Neutrophil (primary cell): ENCODE data around the gene KLK1.

Experiments used
- H3K27ac ChIP-seq: fragments of 200-600 bp; sonication (generic); 2 replicates; pipeline ENCODE4 v1.5.1; 2016; ENCODE audit warnings: mild to moderate bottlenecking, moderate library complexity
- H3K27me3 ChIP-seq: fragments of 200-600 bp; sonication (generic); 2 replicates; pipeline ENCODE4 v1.6.0; 2016; ENCODE audit warnings: mild to moderate bottlenecking
- H3K36me3 ChIP-seq: fragments of 200-600 bp; sonication (generic); 2 replicates; pipeline ENCODE4 v1.5.1; 2017
- H3K4me1 ChIP-seq, 2 experiments: fragments of 200-600 bp in 1 of 2; sonication (generic) in 1 of 2; 1 replicate in 1 of 2; 2 replicates in 1 of 2; pipeline versions ENCODE4 v1.5.1 to v1.6.1; 2013 to 2016; ENCODE audit warnings: low read depth in 1 of 2, low read length in 1 of 2, mild to moderate bottlenecking in 1 of 2, moderate library complexity in 1 of 2; ENCODE audit not compliant: control insufficient read depth in 1 of 2, insufficient read depth in 1 of 2
- H3K4me3 ChIP-seq, 2 experiments: fragments of 200-600 bp in 1 of 2; sonication (generic) in 1 of 2; 1 replicate in 1 of 2; 2 replicates in 1 of 2; pipeline ENCODE4 v1.5.1; 2013 to 2016; ENCODE audit warnings: low read depth in 1 of 2, low read length in 1 of 2, mild to moderate bottlenecking in 1 of 2, moderate library complexity in 1 of 2
- H3K9me3 ChIP-seq: fragments of 200-600 bp; sonication (generic); 2 replicates; pipeline ENCODE4 v1.5.1; 2016
- TF ChIP-seq, protein P1 (sequence below): fragments of 200-600 bp; sonication (generic); IDR thresholded peaks from 2 replicates; pipeline ENCODE4 v1.5.1; 2016; ENCODE audit warnings: antibody characterized with exemption

Gene KLK1

DNA sequence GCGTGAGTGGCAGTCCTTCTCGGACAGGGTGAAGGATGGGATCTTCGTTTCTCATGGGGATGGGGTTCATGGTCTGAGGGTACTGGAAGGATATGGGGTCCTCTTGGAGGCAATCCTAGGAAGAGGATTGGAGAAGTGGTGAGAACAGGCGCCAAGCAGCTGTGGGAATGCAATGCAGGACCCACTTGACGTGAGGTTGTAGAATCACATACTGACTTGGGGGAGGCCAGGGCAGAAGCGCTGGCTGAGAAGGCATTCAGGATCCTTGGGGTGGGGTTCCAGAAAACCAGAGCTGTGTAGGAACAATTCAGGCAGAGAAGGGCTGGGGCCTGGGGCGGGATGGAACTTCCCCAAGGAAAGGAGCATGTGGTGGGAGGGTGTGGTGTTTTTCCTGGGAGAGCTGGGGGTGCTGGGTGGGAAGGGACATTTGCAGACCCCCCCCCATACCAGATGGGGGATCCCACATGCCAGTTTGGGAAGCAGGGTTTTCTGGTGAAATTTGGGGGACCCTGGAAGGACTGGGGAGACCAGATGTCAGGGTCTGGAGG, 852 bp downstream of the KLK1 start:
- no peaks in the 10 kb centered on the region for H3K36me3 ChIP-seq
- H3K4me1 ChIP-seq: peaks cover 0 to 3% of the 10 kb centered on the region in 2 experiments
- H3K27me3 ChIP-seq: peaks cover 73% of the 10 kb centered on the region
- H3K9me3 ChIP-seq: no peaks in the 10 kb centered on the region
- TF ChIP-seq, protein P1, sequence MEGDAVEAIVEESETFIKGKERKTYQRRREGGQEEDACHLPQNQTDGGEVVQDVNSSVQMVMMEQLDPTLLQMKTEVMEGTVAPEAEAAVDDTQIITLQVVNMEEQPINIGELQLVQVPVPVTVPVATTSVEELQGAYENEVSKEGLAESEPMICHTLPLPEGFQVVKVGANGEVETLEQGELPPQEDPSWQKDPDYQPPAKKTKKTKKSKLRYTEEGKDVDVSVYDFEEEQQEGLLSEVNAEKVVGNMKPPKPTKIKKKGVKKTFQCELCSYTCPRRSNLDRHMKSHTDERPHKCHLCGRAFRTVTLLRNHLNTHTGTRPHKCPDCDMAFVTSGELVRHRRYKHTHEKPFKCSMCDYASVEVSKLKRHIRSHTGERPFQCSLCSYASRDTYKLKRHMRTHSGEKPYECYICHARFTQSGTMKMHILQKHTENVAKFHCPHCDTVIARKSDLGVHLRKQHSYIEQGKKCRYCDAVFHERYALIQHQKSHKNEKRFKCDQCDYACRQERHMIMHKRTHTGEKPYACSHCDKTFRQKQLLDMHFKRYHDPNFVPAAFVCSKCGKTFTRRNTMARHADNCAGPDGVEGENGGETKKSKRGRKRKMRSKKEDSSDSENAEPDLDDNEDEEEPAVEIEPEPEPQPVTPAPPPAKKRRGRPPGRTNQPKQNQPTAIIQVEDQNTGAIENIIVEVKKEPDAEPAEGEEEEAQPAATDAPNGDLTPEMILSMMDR: no peak
- no peak overlapping the region for H3K27ac ChIP-seq
- H3K4me3 ChIP-seq: no peak overlapping the region

DNA sequence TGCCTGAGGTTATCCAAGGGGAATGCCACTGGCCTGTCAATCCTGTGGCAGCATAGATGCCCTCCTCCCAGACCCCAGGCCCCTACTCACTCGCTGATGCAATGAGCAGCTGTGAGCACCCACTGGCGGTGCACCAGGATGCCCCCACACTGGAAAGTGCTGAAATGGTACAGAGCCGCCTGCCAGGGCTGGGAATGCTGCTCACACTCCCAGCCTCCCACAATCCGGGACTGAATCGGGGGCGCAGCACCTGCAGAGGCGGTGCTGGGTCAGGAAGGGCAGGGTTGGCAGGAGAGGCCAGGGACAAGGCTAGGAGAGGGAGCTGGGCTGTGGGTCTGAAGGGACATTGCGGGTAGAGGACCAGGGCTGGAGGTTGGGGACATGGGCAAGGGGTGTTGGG, 2.0 kb downstream of the KLK1 start:
- Histone ChIP-seq H3K9me3 (no peaks in the 10 kb centered on the region), H3K4me1 (peaks cover 0 to 3% of the 10 kb centered on the region in 2 experiments), H3K27ac (no peak overlapping the region), H3K4me3 (no peak overlapping the region), H3K27me3 (peaks cover 76% of the 10 kb centered on the region), H3K36me3 (no peaks in the 10 kb centered on the region)
- TF ChIP-seq, protein P1: no peak

DNA sequence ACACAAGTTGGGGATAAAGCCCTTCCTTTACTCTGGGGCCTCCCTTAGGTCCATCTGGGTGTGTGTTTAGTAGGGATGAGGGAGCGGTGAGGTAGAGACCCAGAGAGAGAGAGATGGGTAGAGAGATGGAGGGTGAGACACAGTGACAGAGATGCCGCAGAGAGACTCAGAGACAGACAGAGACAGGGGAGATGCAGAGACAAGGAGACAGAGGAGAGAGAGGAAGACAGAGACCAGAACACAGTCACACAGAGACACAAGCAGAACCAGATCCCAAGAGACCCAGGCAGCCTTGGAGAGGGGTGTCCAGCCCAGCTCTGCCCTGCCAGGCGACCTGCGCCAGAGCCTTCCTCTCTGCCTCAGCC, 2.4 kb downstream of the KLK1 start:
- TF ChIP-seq, protein P1: no peak
- Histone ChIP-seq H3K27me3 (peaks cover 77% of the 10 kb centered on the region), H3K36me3 (no peaks in the 10 kb centered on the region), H3K4me3 (no peak overlapping the region), H3K4me1 (peaks cover 0 to 3% of the 10 kb centered on the region in 2 experiments), H3K9me3 (no peaks in the 10 kb centered on the region), H3K27ac (no peak overlapping the region)

DNA sequence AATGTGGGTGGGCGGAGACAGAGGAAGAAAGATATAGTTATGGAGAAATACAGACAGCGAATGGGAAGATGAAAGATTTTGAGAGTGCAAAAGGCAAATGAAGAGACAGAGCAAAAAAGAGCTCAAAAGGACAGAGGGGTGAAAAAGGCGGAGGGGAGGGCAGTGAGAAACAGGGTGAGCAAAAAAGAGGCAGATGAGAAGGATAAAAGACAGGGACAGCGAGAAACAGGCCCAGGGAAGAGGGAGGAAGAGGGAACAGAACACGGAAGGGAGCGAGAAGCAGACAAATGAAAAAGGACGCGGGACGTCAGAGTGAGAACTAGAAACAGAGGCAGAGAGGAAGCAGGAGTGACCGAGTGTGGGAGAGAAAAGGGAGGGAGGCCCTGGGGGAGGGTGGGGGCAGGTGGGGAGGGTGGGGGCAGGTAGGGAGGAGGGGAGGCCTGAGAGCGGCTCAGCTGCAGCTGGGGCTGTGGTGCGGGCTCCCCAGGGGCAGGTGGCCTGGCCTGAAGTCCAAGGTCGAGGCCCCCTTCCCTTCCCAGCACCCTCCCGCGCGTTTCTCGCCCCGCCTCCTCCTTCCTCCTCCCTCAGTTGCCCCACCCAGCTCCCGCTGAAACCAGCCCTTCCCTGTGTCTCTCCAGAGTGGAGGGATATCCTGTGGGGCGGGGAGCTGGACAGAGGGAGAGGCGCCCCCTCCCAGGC, 2.9 kb downstream of the KLK1 start:
- H3K27me3 ChIP-seq: peaks cover 83% of the 10 kb centered on the region

DNA sequence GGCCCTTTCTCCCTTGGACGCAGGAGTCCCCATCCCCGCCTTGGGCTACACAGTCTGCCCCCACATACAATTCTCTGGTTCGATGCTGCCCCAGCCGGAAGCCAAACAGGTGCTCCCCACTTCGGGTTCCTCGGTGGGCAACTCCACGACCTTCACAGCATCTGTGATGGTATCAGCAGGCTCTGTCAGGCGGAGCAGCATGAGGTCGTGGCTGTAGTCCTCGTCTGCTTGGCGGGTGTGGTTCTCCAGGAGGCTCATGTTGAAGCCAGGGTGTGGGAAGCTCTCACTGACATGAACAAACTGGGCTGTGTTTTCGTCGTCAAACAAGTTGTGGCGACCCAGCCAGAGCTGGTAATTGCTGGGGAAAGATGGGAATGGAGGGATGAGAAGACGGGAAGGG, 3.5 kb downstream of the KLK1 start:
- Histone ChIP-seq H3K27ac (no peak overlapping the region), H3K4me1 (peaks cover 0 to 3% of the 10 kb centered on the region in 2 experiments), H3K36me3 (no peaks in the 10 kb centered on the region), H3K9me3 (no peaks in the 10 kb centered on the region), H3K4me3 (no peak overlapping the region), H3K27me3 (peaks cover 89% of the 10 kb centered on the region)
- TF ChIP-seq, protein P1: no peak

More for the DNA sequence above, 2.9 kb downstream of the KLK1 start:
- Histone ChIP-seq H3K36me3 (no peaks in the 10 kb centered on the region), H3K27ac (no peak overlapping the region), H3K4me1 (peaks cover 0 to 3% of the 10 kb centered on the region in 2 experiments), H3K9me3 (no peaks in the 10 kb centered on the region), H3K4me3 (no peak overlapping the region)
- TF ChIP-seq, protein P1: no peak
